Activated B cell treated with CpG ODN at 0.5 μM for 24 hours (primary cell): ENCODE results near the gene ANXA2. TPM values are rescaled to one million over a fixed set of nuclear protein-coding genes. Genes with fewer than 3 reads are reported as not detected.

Experiments
- ATAC-seq: fragments of 200-7000 bp; cut with Tn5 transposase; one replicate; pipeline ENCODE4 v1.10.0; 2021; ENCODE audit warnings: low read depth, mild to moderate bottlenecking, moderate library complexity
- CTCF ChIA-PET: fragments of 350-600 bp; sonication (Branson Sonifier 250); formaldehyde crosslinking; loops from one replicate; lab custom pipeline; 2021; ENCODE audit warnings: antibody characterized with exemption; lab: Charles Lee
- POLR2A ChIA-PET: fragments of 350-600 bp; sonication (Branson Sonifier 250); formaldehyde crosslinking; loops from one replicate; lab custom pipeline; 2021; ENCODE audit warnings: antibody characterized with exemption; lab: Charles Lee
- DNase-seq: peaks from one replicate; pipeline ENCODE4 v3.0.0; 2022
- H3K27ac Mint-ChIP-seq: one replicate; pipeline ENCODE4 v1.8.0; 2020; ENCODE audit warnings: mixed read lengths
- H3K27me3 Mint-ChIP-seq: one replicate; pipeline ENCODE4 v1.8.0; 2021; ENCODE audit warnings: mixed read lengths
- H3K36me3 Mint-ChIP-seq: one replicate; pipeline ENCODE4 v1.8.0; 2021; ENCODE audit warnings: low read depth, mixed read lengths
- H3K4me1 Mint-ChIP-seq: one replicate; pipeline ENCODE4 v1.8.0; 2021; ENCODE audit warnings: mixed read lengths
- H3K4me3 Mint-ChIP-seq: one replicate; pipeline ENCODE4 v1.8.0; 2020; ENCODE audit warnings: mild to moderate bottlenecking, mixed read lengths
- H3K9me3 Mint-ChIP-seq: one replicate; pipeline ENCODE4 v1.8.0; 2020; ENCODE audit warnings: mixed read lengths
- CTCF ChIP-seq: fragments of 200-600 bp; IDR thresholded peaks from one replicate; pipeline ENCODE4 v1.8.0; 2022; ENCODE audit warnings: antibody characterized with exemption, mild to moderate bottlenecking
- intact Hi-C: fragments of 100-400 bp; cut with micrococcal nuclease; formaldehyde crosslinking; loops from one replicate; pipeline ENCODE4 v1.15.1; 2024
- total RNA-seq: library from RNA; stranded (reverse); gene quantifications from 2 replicates; pipeline ENCODE4 v1.2.3, GENCODE V29; 2022

Gene ANXA2
- total RNA-seq, 1 donor from 2014 or later = 218 TPM

- H3K4me1 Mint-ChIP-seq = no peaks in the 10 kb centered on the region
- POLR2A ChIA-PET = no interaction called here
- DNase-seq (no peak), ATAC-seq (no peak)
- H3K9me3 Mint-ChIP-seq = peaks cover 17% of the 10 kb centered on the region
- CTCF ChIA-PET = no interaction called here
- H3K36me3 Mint-ChIP-seq = no peaks in the 10 kb centered on the region
- TF ChIP-seq CTCF = no peak
- H3K27ac Mint-ChIP-seq = no peak overlapping the region
- no peak overlapping the region for H3K4me3 Mint-ChIP-seq
- intact Hi-C loops = no loop called here
- H3K27me3 Mint-ChIP-seq = peaks cover 13% of the 10 kb centered on the region
These were observed 81.9 kb downstream of the ANXA2 start for GRCh38 chr15:60315878-60316277.

GRCh38 chr15:60313906-60314305 lies 83.9 kb downstream of the ANXA2 start:
- ChIA-PET CTCF (no interaction called here), POLR2A (no interaction called here)
- no peak overlapping the region for H3K27ac Mint-ChIP-seq
- peaks cover 17% of the 10 kb centered on the region for H3K27me3 Mint-ChIP-seq
- no peaks in the 10 kb centered on the region for H3K36me3 Mint-ChIP-seq
- no peak for TF ChIP-seq CTCF
- H3K9me3 Mint-ChIP-seq = peaks cover 17% of the 10 kb centered on the region
- intact Hi-C loops = no loop called here
- H3K4me1 Mint-ChIP-seq = no peaks in the 10 kb centered on the region
- no peak for DNase-seq
- ATAC-seq = no peak
- no peak overlapping the region for H3K4me3 Mint-ChIP-seq

- ChIA-PET CTCF (no interaction called here), POLR2A (no interaction called here)
- intact Hi-C loops = no loop called here
- DNase-seq (no peak), ATAC-seq (no peak)
- no peak overlapping the region for H3K4me3 Mint-ChIP-seq
- H3K27me3 Mint-ChIP-seq = peaks cover 14% of the 10 kb centered on the region
- H3K4me1 Mint-ChIP-seq = no peaks in the 10 kb centered on the region
- no peak for TF ChIP-seq CTCF
- H3K9me3 Mint-ChIP-seq = peaks cover 8% of the 10 kb centered on the region
- no peak overlapping the region for H3K27ac Mint-ChIP-seq
- H3K36me3 Mint-ChIP-seq = no peaks in the 10 kb centered on the region
These were observed 90.8 kb downstream of the ANXA2 start for GRCh38 chr15:60307034-60307433.

GRCh38 chr15:60301024-60301423 lies 96.8 kb downstream of the ANXA2 start:
- Mint-ChIP-seq H3K4me3 (no peak overlapping the region), H3K9me3 (peaks cover 11% of the 10 kb centered on the region), H3K27me3 (peaks cover 2% of the 10 kb centered on the region), H3K36me3 (no peaks in the 10 kb centered on the region), H3K4me1 (no peaks in the 10 kb centered on the region), H3K27ac (no peak overlapping the region)
- TF ChIP-seq CTCF = no peak
- DNase-seq = no peak
- intact Hi-C loops = no loop called here
- ChIA-PET CTCF (no interaction called here), POLR2A (no interaction called here)
- no peak for ATAC-seq

- intact Hi-C loops = no loop called here
- H3K27me3 Mint-ChIP-seq = peaks cover 2% of the 10 kb centered on the region
- CTCF ChIA-PET = no interaction called here
These were observed 98.2 kb downstream of the ANXA2 start for GRCh38 chr15:60299452-60300047.

More at GRCh38 chr15:60299452-60300047, 98.2 kb downstream of the ANXA2 start:
- no peaks in the 10 kb centered on the region for H3K4me1 Mint-ChIP-seq
- H3K9me3 Mint-ChIP-seq = peaks cover 14% of the 10 kb centered on the region
- H3K27ac Mint-ChIP-seq = no peak overlapping the region
- no peak for TF ChIP-seq CTCF
- POLR2A ChIA-PET = no interaction called here
- H3K4me3 Mint-ChIP-seq = no peak overlapping the region
- H3K36me3 Mint-ChIP-seq = no peaks in the 10 kb centered on the region
- no peak for ATAC-seq
- no peak for DNase-seq

Other genes starting within 250 kb of the ANXA2 start
- 55.5 and 78.0 TPM in 2 replicates for gene ICE2, start 81.2 kb upstream of the ANXA2 start, total RNA-seq